ENCODE measurements around the gene DNASE2B.

DNASE2B gene

GRCh38 chr1:84398175-84399155, at the start of gene DNASE2B:
Gene DNASE2B, plus strand, starts transcription at chr1:84398484. Its CDS starts 81 bp downstream, at chr1:84398565.
- DNase-seq, result no peak

GRCh38 chr1:84348759-84349158, 49.5 kb upstream of the DNASE2B start:
- DNase-seq, result no peak

- no peak for DNase-seq
These were observed 48.2 kb upstream of the DNASE2B start for GRCh38 chr1:84350104-84350503.

GRCh38 chr1:84350550-84350949, 47.7 kb upstream of the DNASE2B start:
- peak; percentile 58 for DNase-seq

GRCh38 chr1:84352298-84353106, 45.8 kb upstream of the DNASE2B start:
- DNase-seq, result no peak

GRCh38 chr1:84353695-84354094, 44.6 kb upstream of the DNASE2B start:
- DNase-seq, result no peak

- no peak for DNase-seq
These were observed 42.7 kb upstream of the DNASE2B start for GRCh38 chr1:84355556-84355955.

GRCh38 chr1:84356881-84357280, 41.4 kb upstream of the DNASE2B start:
- DNase-seq, result no peak

- DNase-seq, result no peak
These were observed 39.6 kb upstream of the DNASE2B start for GRCh38 chr1:84358695-84359094.

- no peak for DNase-seq
These were observed 38.0 kb upstream of the DNASE2B start for GRCh38 chr1:84360316-84360715.

- no peak for DNase-seq
These were observed 36.5 kb upstream of the DNASE2B start for GRCh38 chr1:84361796-84362195.

GRCh38 chr1:84363019-84363418, 35.3 kb upstream of the DNASE2B start:
- DNase-seq, result no peak

GRCh38 chr1:84363622-84364021, 34.7 kb upstream of the DNASE2B start:
- no peak for DNase-seq

GRCh38 chr1:84365225-84366221, 32.8 kb upstream of the DNASE2B start:
- no peak for DNase-seq

- no peak for DNase-seq
These were observed 31.5 kb upstream of the DNASE2B start for GRCh38 chr1:84366786-84367185.

- DNase-seq, result no peak
These were observed 31.1 kb upstream of the DNASE2B start for GRCh38 chr1:84367219-84367618.

- DNase-seq, result no peak
These were observed 29.8 kb upstream of the DNASE2B start for GRCh38 chr1:84368441-84368840.

- no peak for DNase-seq
These were observed 28.0 kb upstream of the DNASE2B start for GRCh38 chr1:84370266-84370665.

- no peak for DNase-seq
These were observed 27.4 kb upstream of the DNASE2B start for GRCh38 chr1:84370831-84371394.

- DNase-seq, result no peak
These were observed 24.7 kb upstream of the DNASE2B start for GRCh38 chr1:84373436-84374141.

- no peak for DNase-seq
These were observed 23.1 kb upstream of the DNASE2B start for GRCh38 chr1:84374991-84375696.
